ENCODE measurements around the gene ANKRD40. TPM values are rescaled to one million over a fixed set of nuclear protein-coding genes. Genes with fewer than 3 reads are reported as not detected.

ANKRD40 gene
- total RNA-seq, 3 donors from 2014 or later: 36.7 to 68.6 (median 38.1) TPM

- peak in 1 of 2 donors; percentile 22 for DNase-seq (ENCODE audit: low spot score in 2 of 2)
- H3K36me3 ChIP-seq: no peaks in the 10 kb centered on the region
Measured at GRCh38 chr17:50675190-50675589, 32.5 kb downstream of the ANKRD40 start.

GRCh38 chr17:50672831-50673551 is 34.7 kb downstream of the ANKRD40 start:
- no peak for TF ChIP-seq POLR2AphosphoS5 (IDR thresholded peaks at IDR 0.05)
- no peak for TF ChIP-seq POLR2A (IDR thresholded peaks at IDR 0.05)
- TF ChIP-seq CTCF (IDR thresholded peaks at IDR 0.05): no peak
- Histone ChIP-seq H3K4me1 (no peaks in the 10 kb centered on the region), H3K27me3 (no peaks in the 10 kb centered on the region), H3K9me3 (no peaks in the 10 kb centered on the region), H3K36me3 (no peaks in the 10 kb centered on the region), H3K27ac (no peak overlapping the region), H3K4me3 (no peak overlapping the region)
- intact Hi-C loops (cut with DNase I; ENCODE audit: low total_unique reads): no loop called here
- DNase-seq (ENCODE audit: low spot score in 2 of 2): peak in 1 of 2 donors; percentile 50

More at GRCh38 chr17:50675190-50675589, 32.5 kb downstream of the ANKRD40 start:
- TF ChIP-seq CTCF (IDR thresholded peaks at IDR 0.05) (no peak), POLR2AphosphoS5 (IDR thresholded peaks at IDR 0.05) (no peak), POLR2A (IDR thresholded peaks at IDR 0.05) (no peak)
- H3K27me3 ChIP-seq: no peaks in the 10 kb centered on the region
- no peak overlapping the region for H3K27ac ChIP-seq
- H3K4me1 ChIP-seq: no peaks in the 10 kb centered on the region
- H3K9me3 ChIP-seq: no peaks in the 10 kb centered on the region
- intact Hi-C loops (cut with DNase I; ENCODE audit: low total_unique reads): no loop called here
- no peak overlapping the region for H3K4me3 ChIP-seq

- H3K27ac ChIP-seq: no peak overlapping the region
- no peak overlapping the region for H3K4me3 ChIP-seq
- H3K9me3 ChIP-seq: no peaks in the 10 kb centered on the region
- H3K36me3 ChIP-seq: no peaks in the 10 kb centered on the region
- no peaks in the 10 kb centered on the region for H3K4me1 ChIP-seq
- no peak for DNase-seq (ENCODE audit: low spot score in 2 of 2)
- TF ChIP-seq POLR2A (IDR thresholded peaks at IDR 0.05) (no peak), CTCF (IDR thresholded peaks at IDR 0.05) (no peak), POLR2AphosphoS5 (IDR thresholded peaks at IDR 0.05) (no peak)
- intact Hi-C loops (cut with DNase I; ENCODE audit: low total_unique reads): no loop called here
- no peaks in the 10 kb centered on the region for H3K27me3 ChIP-seq
Measured at GRCh38 chr17:50672071-50672470, 35.6 kb downstream of the ANKRD40 start.

GRCh38 chr17:50668838-50669581 is 38.7 kb downstream of the ANKRD40 start:
- Histone ChIP-seq H3K4me3 (no peak overlapping the region), H3K9me3 (no peaks in the 10 kb centered on the region), H3K27me3 (no peaks in the 10 kb centered on the region), H3K36me3 (no peaks in the 10 kb centered on the region), H3K27ac (no peak overlapping the region), H3K4me1 (no peaks in the 10 kb centered on the region)
- intact Hi-C loops (cut with DNase I; ENCODE audit: low total_unique reads): no loop called here
- TF ChIP-seq CTCF (IDR thresholded peaks at IDR 0.05) (no peak), POLR2A (IDR thresholded peaks at IDR 0.05) (no peak), POLR2AphosphoS5 (IDR thresholded peaks at IDR 0.05) (no peak)
- DNase-seq (ENCODE audit: low spot score in 2 of 2): no peak

Measured in breast epithelium (tissue), 4 donors.